ENCODE results near the gene GABRG3. TPM values are rescaled to one million over a fixed set of nuclear protein-coding genes. Genes with fewer than 3 reads are reported as not detected.

Gene GABRG3
- total and polyA plus RNA-seq, 4 donors: 0.02 to 0.19 TPM; not detected in 2

DNA sequence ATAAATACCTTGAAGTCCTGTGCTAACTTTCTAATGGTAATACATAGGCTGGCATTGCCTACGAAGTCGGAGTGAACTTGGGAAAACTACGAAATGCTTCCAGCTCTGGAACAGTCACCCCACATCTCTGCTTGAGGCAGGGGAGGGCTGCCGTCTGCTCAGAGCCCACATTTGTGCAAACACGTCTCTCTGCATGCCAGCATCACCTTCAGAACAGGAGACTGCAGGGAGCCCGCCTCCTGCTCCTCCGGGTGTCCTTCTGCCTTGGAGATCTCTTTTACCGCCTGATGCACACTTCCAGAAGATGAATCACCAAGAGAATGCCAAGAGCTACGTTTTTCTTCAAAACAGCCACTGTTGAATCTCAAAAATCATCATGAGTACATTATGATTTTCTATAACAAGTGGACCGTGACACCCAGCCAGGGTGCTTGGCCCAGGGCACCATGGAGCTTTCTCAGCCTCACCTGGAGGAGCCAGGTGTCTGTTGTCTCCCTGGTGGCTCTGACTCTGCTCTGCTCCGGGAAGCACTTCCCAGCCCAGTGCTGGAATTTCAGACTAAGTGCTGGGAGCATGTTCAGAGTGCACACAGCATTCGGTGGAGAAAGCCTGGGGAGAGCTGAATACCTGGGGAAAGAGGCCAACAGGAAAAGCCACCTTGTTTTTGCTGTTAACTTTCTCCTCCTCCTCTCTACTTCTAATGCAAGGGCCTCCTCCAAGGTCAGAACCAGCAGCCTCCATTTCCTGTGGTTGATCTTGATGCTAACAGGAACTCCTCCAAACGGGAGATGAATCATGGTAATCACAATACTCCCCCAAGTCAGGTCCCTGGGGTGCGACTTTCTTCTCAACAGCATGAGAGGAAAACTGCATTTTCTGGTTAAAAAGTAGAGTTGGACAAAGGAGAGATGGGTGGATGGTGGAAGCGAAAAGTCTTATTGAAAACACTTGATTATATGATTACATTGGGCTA, 467.7 kb downstream of the GABRG3 start:
- Histone ChIP-seq H3K9me3 (ENCODE audit: control insufficient read depth in 4 of 4, low read length in 3 of 4) (peaks cover 0 to 6% (median 2%) of the 10 kb centered on the region in 4 donors), H3K36me3 (ENCODE audit: control insufficient read depth in 4 of 4, insufficient read depth in 3 of 4, low read depth in 1 of 4, low read length in 3 of 4) (no peaks in the 10 kb centered on the region), H3K4me3 (ENCODE audit: low read depth in 1 of 3, low read length in 3 of 3) (no peak overlapping the region), H3K27ac (ENCODE audit: low read depth in 1 of 2, low read length in 2 of 2) (no peak overlapping the region), H3K4me1 (ENCODE audit: control insufficient read depth in 4 of 4, insufficient read depth in 4 of 4, low read length in 3 of 4) (no peaks in the 10 kb centered on the region), H3K27me3 (ENCODE audit: control insufficient read depth in 4 of 4, insufficient read depth in 4 of 4, low read length in 3 of 4) (no peaks in the 10 kb centered on the region), H3K9ac (ENCODE audit: low read depth in 1 of 2, low read length in 2 of 2) (no peak overlapping the region)
- TF ChIP-seq EGR1 (IDR thresholded peaks at IDR 0.05; ENCODE audit: low read depth in 2 of 2) (no peak), GABPA (IDR thresholded peaks at IDR 0.05 in 1 of 2, conservative IDR thresholded peaks at IDR 0.05 in 1 of 2) (no peak), HNF4A (conservative IDR thresholded peaks at IDR 0.05) (no peak), FOXA2 (IDR thresholded peaks at IDR 0.05) (no peak)
- TF ChIP-seq, protein P1, sequence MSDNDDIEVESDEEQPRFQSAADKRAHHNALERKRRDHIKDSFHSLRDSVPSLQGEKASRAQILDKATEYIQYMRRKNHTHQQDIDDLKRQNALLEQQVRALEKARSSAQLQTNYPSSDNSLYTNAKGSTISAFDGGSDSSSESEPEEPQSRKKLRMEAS (IDR thresholded peaks at IDR 0.05): no peak
- TF ChIP-seq, protein P2, sequence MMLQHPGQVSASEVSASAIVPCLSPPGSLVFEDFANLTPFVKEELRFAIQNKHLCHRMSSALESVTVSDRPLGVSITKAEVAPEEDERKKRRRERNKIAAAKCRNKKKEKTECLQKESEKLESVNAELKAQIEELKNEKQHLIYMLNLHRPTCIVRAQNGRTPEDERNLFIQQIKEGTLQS (IDR thresholded peaks at IDR 0.05): no peak
- 63% methylated on average over 15 of the region's 15 CpGs for WGBS
- DNase-seq (ENCODE audit: low spot score): no peak

DNA sequence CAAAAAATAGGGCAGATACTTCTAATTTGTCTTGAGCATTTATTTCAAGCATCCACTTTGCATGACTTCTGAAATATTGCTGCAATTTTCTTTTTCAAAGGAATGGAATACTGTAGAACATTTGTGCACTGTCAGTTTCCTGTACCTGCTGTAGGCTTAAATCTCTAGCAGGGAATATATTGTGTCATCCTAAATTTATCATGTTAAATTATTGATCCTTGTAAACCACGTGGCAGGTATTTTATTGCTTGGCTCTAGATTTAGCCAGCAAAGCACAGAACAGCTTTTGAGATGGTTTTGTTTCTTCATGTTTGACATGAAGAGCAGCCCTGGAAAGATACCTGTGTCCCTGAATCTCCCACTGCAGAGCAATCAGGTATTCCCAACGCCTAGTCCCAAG, 470.1 kb downstream of the GABRG3 start:
- no peaks in the 10 kb centered on the region for H3K27me3 ChIP-seq (ENCODE audit: control insufficient read depth in 4 of 4, insufficient read depth in 4 of 4, low read length in 3 of 4)
- TF ChIP-seq RXRA (IDR thresholded peaks at IDR 0.05) (no peak), FOXA1 (IDR thresholded peaks at IDR 0.05) (no peak), TAF1 (conservative IDR thresholded peaks at IDR 0.05) (no peak), FOXA2 (IDR thresholded peaks at IDR 0.05) (no peak), HNF4G (IDR thresholded peaks at IDR 0.05) (no peak), YY1 (IDR thresholded peaks at IDR 0.05) (no peak), JUND (IDR thresholded peaks at IDR 0.05) (no peak)
- TF ChIP-seq, protein P3, sequence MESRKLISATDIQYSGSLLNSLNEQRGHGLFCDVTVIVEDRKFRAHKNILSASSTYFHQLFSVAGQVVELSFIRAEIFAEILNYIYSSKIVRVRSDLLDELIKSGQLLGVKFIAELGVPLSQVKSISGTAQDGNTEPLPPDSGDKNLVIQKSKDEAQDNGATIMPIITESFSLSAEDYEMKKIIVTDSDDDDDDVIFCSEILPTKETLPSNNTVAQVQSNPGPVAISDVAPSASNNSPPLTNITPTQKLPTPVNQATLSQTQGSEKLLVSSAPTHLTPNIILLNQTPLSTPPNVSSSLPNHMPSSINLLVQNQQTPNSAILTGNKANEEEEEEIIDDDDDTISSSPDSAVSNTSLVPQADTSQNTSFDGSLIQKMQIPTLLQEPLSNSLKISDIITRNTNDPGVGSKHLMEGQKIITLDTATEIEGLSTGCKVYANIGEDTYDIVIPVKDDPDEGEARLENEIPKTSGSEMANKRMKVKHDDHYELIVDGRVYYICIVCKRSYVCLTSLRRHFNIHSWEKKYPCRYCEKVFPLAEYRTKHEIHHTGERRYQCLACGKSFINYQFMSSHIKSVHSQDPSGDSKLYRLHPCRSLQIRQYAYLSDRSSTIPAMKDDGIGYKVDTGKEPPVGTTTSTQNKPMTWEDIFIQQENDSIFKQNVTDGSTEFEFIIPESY (IDR thresholded peaks at IDR 0.05): no peak
- TF ChIP-seq, protein P4, sequence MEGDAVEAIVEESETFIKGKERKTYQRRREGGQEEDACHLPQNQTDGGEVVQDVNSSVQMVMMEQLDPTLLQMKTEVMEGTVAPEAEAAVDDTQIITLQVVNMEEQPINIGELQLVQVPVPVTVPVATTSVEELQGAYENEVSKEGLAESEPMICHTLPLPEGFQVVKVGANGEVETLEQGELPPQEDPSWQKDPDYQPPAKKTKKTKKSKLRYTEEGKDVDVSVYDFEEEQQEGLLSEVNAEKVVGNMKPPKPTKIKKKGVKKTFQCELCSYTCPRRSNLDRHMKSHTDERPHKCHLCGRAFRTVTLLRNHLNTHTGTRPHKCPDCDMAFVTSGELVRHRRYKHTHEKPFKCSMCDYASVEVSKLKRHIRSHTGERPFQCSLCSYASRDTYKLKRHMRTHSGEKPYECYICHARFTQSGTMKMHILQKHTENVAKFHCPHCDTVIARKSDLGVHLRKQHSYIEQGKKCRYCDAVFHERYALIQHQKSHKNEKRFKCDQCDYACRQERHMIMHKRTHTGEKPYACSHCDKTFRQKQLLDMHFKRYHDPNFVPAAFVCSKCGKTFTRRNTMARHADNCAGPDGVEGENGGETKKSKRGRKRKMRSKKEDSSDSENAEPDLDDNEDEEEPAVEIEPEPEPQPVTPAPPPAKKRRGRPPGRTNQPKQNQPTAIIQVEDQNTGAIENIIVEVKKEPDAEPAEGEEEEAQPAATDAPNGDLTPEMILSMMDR (IDR thresholded peaks at IDR 0.05; ENCODE audit: low read depth, low read length, missing input control): no peak
- TF ChIP-seq, protein P2 (IDR thresholded peaks at IDR 0.05): no peak
- TF ChIP-seq, protein P5, sequence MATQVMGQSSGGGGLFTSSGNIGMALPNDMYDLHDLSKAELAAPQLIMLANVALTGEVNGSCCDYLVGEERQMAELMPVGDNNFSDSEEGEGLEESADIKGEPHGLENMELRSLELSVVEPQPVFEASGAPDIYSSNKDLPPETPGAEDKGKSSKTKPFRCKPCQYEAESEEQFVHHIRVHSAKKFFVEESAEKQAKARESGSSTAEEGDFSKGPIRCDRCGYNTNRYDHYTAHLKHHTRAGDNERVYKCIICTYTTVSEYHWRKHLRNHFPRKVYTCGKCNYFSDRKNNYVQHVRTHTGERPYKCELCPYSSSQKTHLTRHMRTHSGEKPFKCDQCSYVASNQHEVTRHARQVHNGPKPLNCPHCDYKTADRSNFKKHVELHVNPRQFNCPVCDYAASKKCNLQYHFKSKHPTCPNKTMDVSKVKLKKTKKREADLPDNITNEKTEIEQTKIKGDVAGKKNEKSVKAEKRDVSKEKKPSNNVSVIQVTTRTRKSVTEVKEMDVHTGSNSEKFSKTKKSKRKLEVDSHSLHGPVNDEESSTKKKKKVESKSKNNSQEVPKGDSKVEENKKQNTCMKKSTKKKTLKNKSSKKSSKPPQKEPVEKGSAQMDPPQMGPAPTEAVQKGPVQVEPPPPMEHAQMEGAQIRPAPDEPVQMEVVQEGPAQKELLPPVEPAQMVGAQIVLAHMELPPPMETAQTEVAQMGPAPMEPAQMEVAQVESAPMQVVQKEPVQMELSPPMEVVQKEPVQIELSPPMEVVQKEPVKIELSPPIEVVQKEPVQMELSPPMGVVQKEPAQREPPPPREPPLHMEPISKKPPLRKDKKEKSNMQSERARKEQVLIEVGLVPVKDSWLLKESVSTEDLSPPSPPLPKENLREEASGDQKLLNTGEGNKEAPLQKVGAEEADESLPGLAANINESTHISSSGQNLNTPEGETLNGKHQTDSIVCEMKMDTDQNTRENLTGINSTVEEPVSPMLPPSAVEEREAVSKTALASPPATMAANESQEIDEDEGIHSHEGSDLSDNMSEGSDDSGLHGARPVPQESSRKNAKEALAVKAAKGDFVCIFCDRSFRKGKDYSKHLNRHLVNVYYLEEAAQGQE (IDR thresholded peaks at IDR 0.05): no peak
- H3K4me3 ChIP-seq (ENCODE audit: low read depth in 1 of 3, low read length in 3 of 3): no peak overlapping the region
- no peak overlapping the region for H3K9ac ChIP-seq (ENCODE audit: low read depth in 1 of 2, low read length in 2 of 2)
- 45% methylated on average over 2 of the region's 2 CpGs for WGBS
- no peaks in the 10 kb centered on the region for H3K36me3 ChIP-seq (ENCODE audit: control insufficient read depth in 4 of 4, insufficient read depth in 3 of 4, low read depth in 1 of 4, low read length in 3 of 4)
- no peak for DNase-seq (ENCODE audit: low spot score)
- H3K4me1 ChIP-seq (ENCODE audit: control insufficient read depth in 4 of 4, insufficient read depth in 4 of 4, low read length in 3 of 4): no peaks in the 10 kb centered on the region
- H3K9me3 ChIP-seq (ENCODE audit: control insufficient read depth in 4 of 4, low read length in 3 of 4): peaks cover 0 to 6% (median 2%) of the 10 kb centered on the region in 4 donors
- H3K27ac ChIP-seq (ENCODE audit: low read depth in 1 of 2, low read length in 2 of 2): no peak overlapping the region

Data from liver (tissue), 9 donors.